Hepatocyte (in vitro differentiated cells): ENCODE measurements around the gene DCAF6. TPM values are rescaled to one million over a fixed set of nuclear protein-coding genes. Genes with fewer than 3 reads are reported as not detected.

ENCODE experiments used
- DNase-seq: peaks from one replicate; pipeline ENCODE4 v3.0.0-alpha.2; 2016; ENCODE audit warnings: low spot score
- H2AFZ ChIP-seq: fragments of 200-600 bp; sonication (generic); 2 replicates; pipeline ENCODE4 v1.6.0; 2016; ENCODE audit warnings: antibody characterized with exemption, mild to moderate bottlenecking
- H3K27ac ChIP-seq: fragments of 200-600 bp; sonication (generic); 2 replicates; pipeline ENCODE4 v1.5.1; 2016; ENCODE audit warnings: mild to moderate bottlenecking
- H3K27me3 ChIP-seq: fragments of 200-600 bp; sonication (generic); 2 replicates; pipeline ENCODE4 v1.6.1; 2016
- H3K36me3 ChIP-seq: fragments of 200-600 bp; sonication (generic); replicated peaks from 2 replicates; pipeline ENCODE4 v1.5.1; 2016; ENCODE audit warnings: low read depth; ENCODE audit not compliant: insufficient read depth
- H3K4me1 ChIP-seq: fragments of 200-600 bp; sonication (generic); 2 replicates; pipeline ENCODE4 v1.5.1; 2016; ENCODE audit warnings: mild to moderate bottlenecking, moderate library complexity; ENCODE audit not compliant: insufficient read depth
- H3K4me2 ChIP-seq: fragments of 200-600 bp; sonication (generic); 2 replicates; pipeline ENCODE4 v1.6.0; 2016
- H3K4me3 ChIP-seq: fragments of 200-600 bp; sonication (generic); 2 replicates; pipeline ENCODE4 v1.5.1; 2016; ENCODE audit warnings: mild to moderate bottlenecking
- H3K79me2 ChIP-seq: fragments of 200-600 bp; sonication (generic); 2 replicates; pipeline ENCODE4 v1.6.0; 2017; ENCODE audit warnings: mild to moderate bottlenecking
- H3K9me2 ChIP-seq: fragments of 200-600 bp; sonication (generic); replicated peaks from 2 replicates; pipeline ENCODE4 v1.6.0; 2017; ENCODE audit warnings: mild to moderate bottlenecking; ENCODE audit not compliant: insufficient read depth
- H3K9me3 ChIP-seq: fragments of 200-600 bp; sonication (generic); 2 replicates; pipeline ENCODE4 v1.5.1; 2016; ENCODE audit warnings: low read depth, mild to moderate bottlenecking
- H4K20me1 ChIP-seq: fragments of 200-600 bp; sonication (generic); 2 replicates; pipeline ENCODE4 v1.6.0; 2016; ENCODE audit warnings: mild to moderate bottlenecking; ENCODE audit not compliant: insufficient read depth, poor library complexity, severe bottlenecking
- CTCF ChIP-seq: fragments of 200-600 bp; sonication (generic); IDR thresholded peaks from 2 replicates; pipeline ENCODE4 v1.5.1; 2016; ENCODE audit warnings: antibody characterized with exemption, mild to moderate bottlenecking; ENCODE audit not compliant: poor library complexity
- EZH2 ChIP-seq: fragments of 200-600 bp; sonication (generic); IDR thresholded peaks from 2 replicates; pipeline ENCODE4 v1.6.1; 2016; ENCODE audit warnings: antibody characterized with exemption, mild to moderate bottlenecking, borderline replicate concordance
- EZH2phosphoT487 ChIP-seq: fragments of 200-600 bp; sonication (generic); IDR thresholded peaks from one replicate; pipeline ENCODE4 v1.6.1; 2018; ENCODE audit warnings: antibody characterized with exemption, mild to moderate bottlenecking, low read depth, moderate library complexity; ENCODE audit not compliant: unreplicated experiment, severe bottlenecking
- WGBS: methylation state at CpG from one replicate; pipeline ENCODE4 v1.1.6; 2016; ENCODE audit warnings: low lambda C conversion rate; ENCODE audit errors: missing lambda C conversion rate; 5-methylcytosine and 5-hydroxymethylcytosine counted together
- polyA plus RNA-seq: library from polyadenylated mRNA; unstranded; fragments of >200 nt; fragmentation: Nextera tagmentation; extraction: Ambion mirVana; gene quantifications from 2 replicates; pipeline ENCODE4 v1.2.1, GENCODE V29; 2016
- total RNA-seq: library from RNA; depleted of rRNA; stranded (reverse); fragments of >200 nt; gene quantifications from 2 replicates; pipeline ENCODE4 v1.2.3, GENCODE V29; 2014

DCAF6 gene
- total and polyA plus RNA-seq, 2 experiments from 2014 or later = 62.7 to 69.4 TPM

- no peaks in the 10 kb centered on the region for H3K36me3 ChIP-seq
- WGBS = 80% methylated on average over 7 of the region's 7 CpGs
- no peak for TF ChIP-seq EZH2
- DNase-seq = no peak
- no peak overlapping the region for H3K4me3 ChIP-seq
- no peaks in the 10 kb centered on the region for H3K4me1 ChIP-seq
- no peaks in the 10 kb centered on the region for H3K9me3 ChIP-seq
- H3K9me2 ChIP-seq = no peaks in the 10 kb centered on the region
- peaks cover 16% of the 10 kb centered on the region for H3K79me2 ChIP-seq
- no peaks in the 10 kb centered on the region for H3K27me3 ChIP-seq
- no peaks in the 10 kb centered on the region for H4K20me1 ChIP-seq
- no peak overlapping the region for H3K4me2 ChIP-seq
- H3K27ac ChIP-seq = no peak overlapping the region
- no peak overlapping the region for H2AFZ ChIP-seq
These were observed 174.5 kb downstream of the DCAF6 start for GRCh38 chr1:168110896-168111545.

- Histone ChIP-seq H3K4me3 (no peak overlapping the region), H4K20me1 (no peaks in the 10 kb centered on the region), H2AFZ (no peak overlapping the region), H3K9me3 (no peaks in the 10 kb centered on the region), H3K27ac (peak overlapping the region; percentile 52), H3K9me2 (no peaks in the 10 kb centered on the region), H3K4me1 (no peaks in the 10 kb centered on the region), H3K27me3 (no peaks in the 10 kb centered on the region), H3K79me2 (peaks cover 21% of the 10 kb centered on the region), H3K36me3 (no peaks in the 10 kb centered on the region), H3K4me2 (no peak overlapping the region)
- peak; percentile 74 for DNase-seq
- TF ChIP-seq EZH2 (no peak), CTCF (no peak), EZH2phosphoT487 (no peak)
- WGBS = 90% methylated on average over 6 of the region's 6 CpGs
These were observed 176.3 kb downstream of the DCAF6 start for GRCh38 chr1:168112673-168113305.

- Histone ChIP-seq H3K27ac (no peak overlapping the region), H3K4me3 (no peak overlapping the region), H4K20me1 (no peaks in the 10 kb centered on the region), H3K79me2 (peaks cover 31% of the 10 kb centered on the region), H3K9me2 (no peaks in the 10 kb centered on the region), H3K36me3 (no peaks in the 10 kb centered on the region), H3K9me3 (no peaks in the 10 kb centered on the region), H3K4me1 (no peaks in the 10 kb centered on the region), H3K27me3 (no peaks in the 10 kb centered on the region), H3K4me2 (no peak overlapping the region), H2AFZ (no peak overlapping the region)
- 90% methylated on average over 6 of the region's 6 CpGs for WGBS
- no peak for DNase-seq
- TF ChIP-seq EZH2phosphoT487 = no peak
- no peak for TF ChIP-seq EZH2
- TF ChIP-seq CTCF = no peak
These were observed 178.4 kb downstream of the DCAF6 start for GRCh38 chr1:168114845-168115244.

GRCh38 chr1:168116327-168116799, 179.9 kb downstream of the DCAF6 start:
- Histone ChIP-seq H3K79me2 (peaks cover 29% of the 10 kb centered on the region), H3K36me3 (no peaks in the 10 kb centered on the region), H3K4me2 (peak overlapping the region; percentile 55), H3K4me3 (no peak overlapping the region), H4K20me1 (no peaks in the 10 kb centered on the region), H3K27ac (peak overlapping the region; percentile 43), H2AFZ (no peak overlapping the region), H3K9me3 (no peaks in the 10 kb centered on the region), H3K9me2 (no peaks in the 10 kb centered on the region), H3K27me3 (no peaks in the 10 kb centered on the region), H3K4me1 (no peaks in the 10 kb centered on the region)
- 80% methylated on average over 5 of the region's 6 CpGs for WGBS
- no peak for TF ChIP-seq EZH2
- no peak for TF ChIP-seq EZH2phosphoT487
- TF ChIP-seq CTCF = no peak
- peak; percentile 34 for DNase-seq
